Measurements from ENCODE around the gene FBXO8.
"Not testable (repeated sequence)": the region's sequence is repeated elsewhere in the genome, so short reads cannot be mapped to it uniquely, and the experiment has no call there.

Gene FBXO8

GRCh38 chr4:174282836-174283506, 496 bp downstream of the FBXO8 start:
- peak; percentile 37 to 96 (median 72) for DNase-seq

GRCh38 chr4:174281901-174282300, 1.6 kb downstream of the FBXO8 start:
- no peak for DNase-seq

- DNase-seq, result no peak
Observed at GRCh38 chr4:174281182-174281737, 2.2 kb downstream of the FBXO8 start.

- no peak for DNase-seq
Observed at GRCh38 chr4:174279433-174280155, 3.9 kb downstream of the FBXO8 start.

- peak in 1 of 5 experiments; percentile 45 for DNase-seq
Observed at GRCh38 chr4:174278467-174278866, 5.0 kb downstream of the FBXO8 start.

- no peak for DNase-seq
Observed at GRCh38 chr4:174277433-174277832, 6.0 kb downstream of the FBXO8 start.

GRCh38 chr4:174275101-174275500, 8.4 kb downstream of the FBXO8 start:
- DNase-seq, result no peak

GRCh38 chr4:174274436-174274835, 9.0 kb downstream of the FBXO8 start:
- no peak for DNase-seq

GRCh38 chr4:174273930-174274329, 9.5 kb downstream of the FBXO8 start:
- no peak for DNase-seq

- no peak for DNase-seq
Observed at GRCh38 chr4:174266416-174266815, 17.1 kb downstream of the FBXO8 start.

- DNase-seq, result no peak
Observed at GRCh38 chr4:174265916-174266315, 17.6 kb downstream of the FBXO8 start.

GRCh38 chr4:174263445-174263736, 20.1 kb downstream of the FBXO8 start:
- no peak for DNase-seq

- no peak for DNase-seq
Observed at GRCh38 chr4:174262624-174263444, 20.6 kb downstream of the FBXO8 start.

GRCh38 chr4:174261432-174261831, 22.0 kb downstream of the FBXO8 start:
- not testable (repeated sequence) for DNase-seq

GRCh38 chr4:174260099-174260498, 23.4 kb downstream of the FBXO8 start:
- DNase-seq, result no peak

GRCh38 chr4:174259580-174259979, 23.9 kb downstream of the FBXO8 start:
- DNase-seq, result no peak

- DNase-seq, result no peak
Observed at GRCh38 chr4:174256277-174256713, 27.2 kb downstream of the FBXO8 start.

- DNase-seq, result no peak
Observed at GRCh38 chr4:174255786-174256185, 27.7 kb downstream of the FBXO8 start.

GRCh38 chr4:174255374-174255773, 28.1 kb downstream of the FBXO8 start:
- no peak for DNase-seq

- DNase-seq, result no peak
Observed at GRCh38 chr4:174254613-174255012, 28.9 kb downstream of the FBXO8 start.

- no peak for DNase-seq
Observed at GRCh38 chr4:174252412-174252811, 31.1 kb downstream of the FBXO8 start.

GRCh38 chr4:174248407-174248806, 35.1 kb downstream of the FBXO8 start:
- no peak for DNase-seq

- DNase-seq, result no peak
Observed at GRCh38 chr4:174245714-174246113, 37.8 kb downstream of the FBXO8 start.
